C4-2B (cell line): ENCODE results near the gene RGSL1.

Source experiments
- H3K27ac ChIP-seq: fragments of 450-650 bp; 2 replicates; pipeline ENCODE4 v1.5.1; 2017
- ZFX ChIP-seq: fragments of 450-650 bp; IDR thresholded peaks from 2 replicates; pipeline ENCODE4 v1.6.1; 2017
- TF ChIP-seq, protein P1 (sequence below): fragments of 450-650 bp; conservative IDR thresholded peaks from 2 replicates; pipeline ENCODE4 v1.5.1; 2017; ENCODE audit warnings: mild to moderate bottlenecking

RGSL1 gene

DNA sequence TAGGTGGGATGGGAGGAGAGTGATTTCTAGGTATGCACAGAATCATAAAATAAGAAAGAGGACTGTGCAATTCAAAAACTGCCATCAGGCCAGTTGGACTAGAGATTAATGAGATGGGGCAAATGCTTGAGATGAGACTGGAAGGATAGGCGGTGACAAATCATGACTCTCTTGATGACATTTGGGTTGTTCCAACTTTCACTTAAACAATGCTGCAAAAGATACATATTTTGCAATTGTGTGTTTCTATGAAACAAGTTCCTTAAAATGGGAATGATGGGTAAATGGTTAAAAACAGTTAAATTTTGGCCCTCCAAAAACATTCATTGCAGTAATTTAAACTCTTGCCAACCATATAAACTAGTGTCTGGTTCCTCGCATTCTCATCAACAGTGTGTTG lies 84.0 kb downstream of the RGSL1 start:
- no peak for TF ChIP-seq ZFX
- TF ChIP-seq, protein P1, sequence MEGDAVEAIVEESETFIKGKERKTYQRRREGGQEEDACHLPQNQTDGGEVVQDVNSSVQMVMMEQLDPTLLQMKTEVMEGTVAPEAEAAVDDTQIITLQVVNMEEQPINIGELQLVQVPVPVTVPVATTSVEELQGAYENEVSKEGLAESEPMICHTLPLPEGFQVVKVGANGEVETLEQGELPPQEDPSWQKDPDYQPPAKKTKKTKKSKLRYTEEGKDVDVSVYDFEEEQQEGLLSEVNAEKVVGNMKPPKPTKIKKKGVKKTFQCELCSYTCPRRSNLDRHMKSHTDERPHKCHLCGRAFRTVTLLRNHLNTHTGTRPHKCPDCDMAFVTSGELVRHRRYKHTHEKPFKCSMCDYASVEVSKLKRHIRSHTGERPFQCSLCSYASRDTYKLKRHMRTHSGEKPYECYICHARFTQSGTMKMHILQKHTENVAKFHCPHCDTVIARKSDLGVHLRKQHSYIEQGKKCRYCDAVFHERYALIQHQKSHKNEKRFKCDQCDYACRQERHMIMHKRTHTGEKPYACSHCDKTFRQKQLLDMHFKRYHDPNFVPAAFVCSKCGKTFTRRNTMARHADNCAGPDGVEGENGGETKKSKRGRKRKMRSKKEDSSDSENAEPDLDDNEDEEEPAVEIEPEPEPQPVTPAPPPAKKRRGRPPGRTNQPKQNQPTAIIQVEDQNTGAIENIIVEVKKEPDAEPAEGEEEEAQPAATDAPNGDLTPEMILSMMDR, result no peak
- H3K27ac ChIP-seq, result no peak overlapping the region

DNA sequence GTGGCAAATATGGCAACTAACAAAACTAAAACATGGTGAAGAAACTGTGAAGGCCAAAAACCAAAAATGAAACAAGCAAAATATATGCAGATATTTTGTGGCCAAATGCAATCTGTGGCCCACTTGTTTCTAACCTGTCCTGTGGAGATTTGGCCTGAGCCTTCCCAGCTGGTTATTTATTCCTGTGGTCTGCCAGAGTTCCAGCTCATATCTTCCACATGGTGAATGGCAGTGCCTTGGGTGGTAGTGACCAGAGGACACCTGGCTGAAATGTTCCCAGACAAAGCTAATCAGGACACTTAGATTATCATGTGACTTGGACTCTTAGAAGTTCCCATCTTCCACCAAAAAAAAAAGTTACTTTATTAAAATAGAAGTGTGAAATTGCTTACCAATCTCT lies 99.4 kb downstream of the RGSL1 start:
- H3K27ac ChIP-seq, result no peak overlapping the region
- TF ChIP-seq, protein P1, result no peak
- no peak for TF ChIP-seq ZFX

DNA sequence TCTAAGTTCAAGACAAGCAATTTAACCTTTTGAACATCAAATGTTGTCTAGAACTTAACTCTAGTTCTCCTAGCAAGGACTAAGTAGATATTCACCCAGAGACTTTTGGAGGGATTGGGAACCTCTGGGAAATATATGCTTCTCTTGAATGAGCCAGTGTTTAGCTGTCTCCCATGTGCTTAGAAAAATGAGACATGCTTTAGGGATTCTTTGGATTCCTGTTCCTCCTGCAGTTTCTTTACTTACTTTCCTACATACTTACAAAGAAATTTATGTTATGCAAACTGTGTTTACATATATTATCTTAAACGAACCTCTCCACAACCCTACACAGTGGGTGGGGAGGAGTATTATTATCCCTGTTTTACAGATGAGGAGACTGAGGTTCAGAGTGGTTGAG lies 99.9 kb downstream of the RGSL1 start:
- no peak overlapping the region for H3K27ac ChIP-seq
- TF ChIP-seq, protein P1, result no peak
- no peak for TF ChIP-seq ZFX

DNA sequence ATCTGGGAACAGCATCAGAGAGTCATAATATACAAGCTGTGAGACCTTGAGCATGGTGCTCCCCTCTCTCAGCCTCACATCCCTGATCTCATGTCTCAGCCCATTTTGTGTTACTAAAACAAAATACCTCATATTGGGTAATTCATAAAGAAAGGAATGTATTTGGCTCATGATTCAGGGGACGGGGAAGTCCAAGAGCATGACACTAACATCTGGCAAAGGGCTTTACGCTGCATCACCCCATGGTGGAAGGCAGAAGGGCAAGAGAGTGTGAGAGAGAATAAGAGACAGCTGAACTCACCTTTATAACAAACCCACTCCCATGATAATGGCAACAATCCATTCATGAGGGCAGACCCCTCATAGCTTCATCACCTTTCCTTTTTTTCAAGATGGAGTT lies 102.6 kb downstream of the RGSL1 start:
- TF ChIP-seq, protein P1, result no peak
- no peak for TF ChIP-seq ZFX
- no peak overlapping the region for H3K27ac ChIP-seq

DNA sequence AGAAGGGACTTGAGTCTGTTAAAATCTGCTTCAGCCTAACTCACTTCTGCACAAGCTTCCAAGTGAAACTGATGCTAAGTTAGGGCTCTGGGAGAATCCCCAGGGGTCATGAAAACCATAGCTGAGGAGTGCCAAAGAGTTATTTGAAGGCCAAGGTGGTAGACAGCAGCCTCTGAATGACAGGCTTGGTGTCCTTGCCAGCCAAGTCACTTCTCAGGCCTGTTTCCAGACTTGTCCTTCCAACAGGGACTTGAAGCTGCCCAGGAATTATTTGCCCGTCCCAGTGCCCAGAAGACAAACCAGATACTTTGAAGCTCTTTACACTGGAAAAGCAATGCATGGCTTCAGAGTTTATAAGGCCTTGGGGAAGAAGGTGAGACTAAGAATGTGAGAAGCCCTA lies 105.5 kb downstream of the RGSL1 start:
- TF ChIP-seq, protein P1, result no peak
- no peak for TF ChIP-seq ZFX
- H3K27ac ChIP-seq, result no peak overlapping the region

DNA sequence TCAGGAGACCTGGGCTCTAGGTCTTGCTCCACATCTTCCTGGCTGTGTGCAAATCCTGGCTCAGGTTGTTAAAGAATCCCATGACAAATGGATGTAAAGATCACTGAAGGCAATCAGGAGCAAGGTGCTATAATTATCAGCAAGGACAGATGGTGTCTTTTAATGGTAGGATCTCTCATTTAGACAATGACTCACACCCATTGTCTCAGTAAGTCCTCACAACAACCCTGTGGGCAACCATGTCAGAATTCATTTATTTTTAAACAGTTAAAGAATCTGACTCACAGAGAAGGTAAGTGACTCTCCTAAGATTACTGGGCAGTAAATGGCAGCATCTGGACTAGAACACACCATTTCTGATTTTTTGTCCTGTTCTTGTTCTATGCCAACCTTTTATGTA lies 106.3 kb downstream of the RGSL1 start:
- TF ChIP-seq, protein P1, result no peak
- no peak for TF ChIP-seq ZFX

GRCh38 chr1:182560392-182560984 lies 110.5 kb downstream of the RGSL1 start:
- H3K27ac ChIP-seq, result no peak overlapping the region
- no peak for TF ChIP-seq ZFX
- TF ChIP-seq, protein P1, result no peak

More for the DNA sequence above, 106.3 kb downstream of the RGSL1 start:
- no peak overlapping the region for H3K27ac ChIP-seq
